GM21528 (cell line): ENCODE measurements around the gene HCN2.

Source experiments
- ATAC-seq: cut with Tn5 transposase; IDR thresholded peaks from one replicate; pipeline ENCODE4 v1.9.1; 2021; ENCODE audit warnings: mild to moderate bottlenecking, moderate library complexity; ENCODE audit not compliant: unreplicated experiment, low FRiP score

The HCN2 gene

DNA sequence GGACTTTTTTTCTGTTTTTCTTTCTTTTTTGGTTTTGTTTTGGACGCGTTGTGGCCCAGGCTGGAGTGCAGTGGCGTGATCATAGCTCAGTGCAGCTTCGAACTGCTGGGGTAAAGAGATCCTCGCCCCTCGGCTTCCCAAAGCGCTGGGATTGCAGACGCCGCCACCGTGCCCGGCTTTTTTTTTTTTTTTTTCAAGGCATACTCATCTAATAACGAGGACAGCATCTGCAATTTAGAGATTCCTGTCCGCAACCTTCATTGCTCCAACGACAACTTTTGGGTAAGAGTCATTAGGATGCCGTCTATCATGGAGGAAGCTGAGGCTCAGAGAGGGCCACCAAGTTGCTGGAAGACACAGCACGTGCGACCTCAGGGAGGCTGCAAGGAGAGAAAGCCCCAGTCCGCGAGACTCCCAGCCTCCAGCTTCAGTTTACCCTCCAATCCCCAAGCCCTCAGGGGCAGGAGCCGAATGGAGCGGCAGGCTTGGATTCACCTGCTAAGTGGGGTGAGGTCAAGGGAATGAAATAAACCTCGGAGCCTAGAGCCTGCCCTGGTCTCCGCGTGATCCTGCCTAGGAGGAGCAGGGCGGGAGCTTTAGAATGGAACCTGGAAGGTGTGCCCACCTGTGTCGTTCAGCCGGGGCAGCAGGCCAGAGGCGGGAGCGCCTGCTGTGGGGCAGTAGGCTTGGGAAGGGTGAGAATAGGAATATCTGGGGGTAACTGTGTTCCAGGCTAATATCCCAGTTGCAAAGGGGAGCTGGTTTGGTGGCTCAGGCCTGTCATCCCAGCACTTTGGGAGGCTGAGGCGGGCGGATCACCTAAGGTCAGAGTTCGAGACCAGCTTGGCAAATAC lies 44.3 kb downstream of the HCN2 start:
- no peak for ATAC-seq

DNA sequence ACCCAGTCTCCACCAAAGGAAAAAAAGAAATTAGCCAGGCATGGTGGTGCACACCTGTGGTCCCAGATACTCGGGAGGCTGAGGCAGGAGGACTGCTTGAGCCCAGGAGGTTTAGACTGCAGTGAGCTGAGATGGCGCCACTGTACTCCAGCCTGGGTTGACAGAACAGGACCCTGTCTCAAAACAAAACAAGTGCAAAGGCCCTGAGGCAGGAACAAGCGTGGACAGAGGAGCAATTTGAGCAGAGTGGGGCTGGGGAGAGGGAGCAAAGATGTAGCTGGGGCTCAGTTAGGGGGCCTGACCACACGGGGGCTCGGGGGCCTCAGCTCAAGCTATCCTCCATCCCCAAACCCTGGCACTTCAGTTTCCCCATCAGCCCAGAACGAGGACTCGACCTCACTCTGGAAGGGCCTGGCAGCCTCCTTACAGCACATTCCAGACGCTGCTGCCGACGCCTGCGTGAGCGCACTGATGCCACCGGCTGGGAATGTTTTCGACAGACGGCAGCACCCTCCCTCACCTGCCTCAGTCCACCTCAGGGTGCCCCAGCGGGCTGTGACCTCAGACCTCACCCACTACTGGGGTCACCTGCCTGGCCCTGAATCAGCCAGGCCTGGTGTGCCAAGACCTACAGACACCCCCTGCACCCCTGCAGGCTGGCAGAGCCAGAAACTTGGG lies 45.4 kb downstream of the HCN2 start:
- no peak for ATAC-seq

GRCh38 chr19:638906-639252 lies 49.2 kb downstream of the HCN2 start:
- no peak for ATAC-seq

GRCh38 chr19:639253-640160 lies 49.8 kb downstream of the HCN2 start, which contains the start of gene FGF22:
Gene FGF22, plus strand, starts transcription at chr19:639879. Its CDS starts 47 bp downstream, at chr19:639926.
- no peak for ATAC-seq

- no peak for ATAC-seq
These were observed 50.5 kb downstream of the HCN2 start for GRCh38 chr19:640161-640558.

DNA sequence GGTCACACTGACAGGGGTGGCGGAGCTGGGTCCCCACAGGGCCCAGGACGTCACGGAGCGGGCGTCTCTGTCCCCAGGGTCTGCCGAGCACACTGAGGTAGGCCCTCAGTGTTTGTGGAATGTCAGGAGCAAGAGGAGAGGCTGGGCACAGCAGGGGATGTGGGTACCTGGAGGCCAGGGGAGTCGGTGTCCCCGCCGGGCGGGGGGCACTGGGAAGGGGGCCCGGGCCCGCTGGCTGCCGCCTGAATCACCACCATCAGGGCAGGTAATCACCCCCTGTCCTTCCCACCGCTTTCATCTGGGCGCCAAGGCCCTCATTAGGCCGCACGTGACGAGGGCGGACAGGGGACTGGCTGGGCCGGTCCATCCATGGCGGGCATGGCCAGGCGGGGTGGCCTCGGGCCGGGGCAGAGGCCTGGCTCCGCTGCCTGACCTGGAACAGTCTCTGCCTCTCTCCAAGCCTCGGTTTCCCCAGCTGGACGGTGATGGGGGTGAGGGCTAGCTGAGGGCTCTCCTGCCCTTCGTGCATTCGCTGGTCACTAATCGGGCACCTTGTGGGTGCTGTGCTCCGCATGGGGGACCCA lies 51.0 kb downstream of the HCN2 start:
- ATAC-seq: no peak

- ATAC-seq: no peak
These were observed 52.0 kb downstream of the HCN2 start for GRCh38 chr19:641702-642101.

DNA sequence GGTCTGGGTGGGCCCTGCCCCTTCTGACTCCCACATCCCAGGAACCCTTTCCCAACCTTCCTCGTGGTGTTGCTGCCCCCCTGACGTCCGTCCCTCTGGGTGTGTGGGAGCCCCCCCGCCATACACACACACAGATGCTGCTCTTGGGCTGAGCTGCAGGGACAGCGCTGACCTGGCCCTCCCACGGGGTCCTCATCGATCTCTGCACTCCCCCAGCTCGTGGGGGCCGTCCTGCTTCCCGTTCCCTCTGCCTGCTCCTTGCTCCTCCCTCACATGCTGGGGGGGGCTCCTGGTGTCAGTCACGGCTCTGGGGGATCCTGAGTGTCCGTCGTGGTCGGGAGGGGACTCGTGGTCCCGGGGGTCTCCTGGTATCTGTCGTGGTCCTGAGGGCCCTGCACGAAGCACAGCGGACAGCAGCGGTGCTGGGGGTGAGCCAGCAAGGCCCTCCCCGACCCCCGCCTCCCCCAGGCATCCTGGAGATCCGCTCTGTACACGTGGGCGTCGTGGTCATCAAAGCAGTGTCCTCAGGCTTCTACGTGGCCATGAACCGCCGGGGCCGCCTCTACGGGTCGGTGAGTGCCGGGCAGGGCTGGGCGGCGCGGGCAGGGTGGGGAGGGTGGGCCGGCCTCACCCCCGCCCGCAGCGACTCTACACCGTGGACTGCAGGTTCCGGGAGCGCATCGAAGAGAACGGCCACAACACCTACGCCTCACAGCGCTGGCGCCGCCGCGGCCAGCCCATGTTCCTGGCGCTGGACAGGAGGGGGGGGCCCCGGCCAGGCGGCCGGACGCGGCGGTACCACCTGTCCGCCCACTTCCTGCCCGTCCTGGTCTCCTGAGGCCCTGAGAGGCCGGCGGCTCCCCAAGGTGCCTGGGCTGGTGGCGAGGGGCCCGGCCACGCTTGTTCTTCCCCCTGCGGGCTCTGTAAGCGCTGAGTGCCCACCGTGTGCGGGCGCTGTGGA lies 53.4 kb downstream of the HCN2 start:
- no peak for ATAC-seq

GRCh38 chr19:643736-644135 lies 54.1 kb downstream of the HCN2 start:
- no peak for ATAC-seq

GRCh38 chr19:644363-644762 lies 54.7 kb downstream of the HCN2 start:
- no peak for ATAC-seq

- no peak for ATAC-seq
These were observed 55.1 kb downstream of the HCN2 start for GRCh38 chr19:644789-645188.

- no peak for ATAC-seq
These were observed 56.5 kb downstream of the HCN2 start for GRCh38 chr19:645912-646778.

DNA sequence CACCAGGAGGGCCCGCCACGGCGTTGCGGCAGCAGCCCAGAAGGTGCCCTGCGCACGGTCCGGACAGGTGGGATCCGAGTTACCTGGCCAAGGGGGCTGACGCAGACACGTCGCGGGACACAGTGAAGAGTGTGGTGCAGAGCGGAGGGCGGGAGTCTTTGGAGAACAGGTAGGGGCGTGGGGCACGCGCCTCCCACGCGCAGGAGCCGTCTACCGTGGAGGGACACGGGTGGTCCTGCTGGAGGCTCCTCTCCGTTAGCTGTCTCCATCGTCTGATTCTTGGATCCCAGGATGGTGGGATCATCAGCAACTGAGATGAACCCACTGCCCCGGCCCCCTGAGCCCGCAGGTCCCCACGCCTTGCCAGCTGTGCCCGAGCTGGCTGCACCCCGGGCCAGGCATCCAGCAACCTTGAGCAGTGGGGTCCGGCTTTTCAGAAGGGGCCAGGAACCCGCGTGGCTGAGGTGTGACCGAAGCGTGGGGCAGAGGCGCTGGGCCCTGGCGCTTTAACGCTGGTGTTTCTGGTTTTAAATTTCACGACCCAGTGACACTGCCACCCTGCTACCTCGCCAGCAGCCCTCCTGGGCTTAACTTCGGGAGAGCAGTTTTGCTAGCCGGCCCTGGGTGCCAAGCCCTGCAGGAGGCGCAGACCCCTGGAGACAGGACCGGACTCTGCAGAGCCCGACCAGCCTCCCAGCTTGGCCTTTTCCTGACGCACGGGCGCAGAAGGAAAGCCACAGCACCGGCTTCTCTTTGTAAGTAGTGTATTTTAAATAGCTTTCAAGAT lies 57.3 kb downstream of the HCN2 start:
- no peak for ATAC-seq

DNA sequence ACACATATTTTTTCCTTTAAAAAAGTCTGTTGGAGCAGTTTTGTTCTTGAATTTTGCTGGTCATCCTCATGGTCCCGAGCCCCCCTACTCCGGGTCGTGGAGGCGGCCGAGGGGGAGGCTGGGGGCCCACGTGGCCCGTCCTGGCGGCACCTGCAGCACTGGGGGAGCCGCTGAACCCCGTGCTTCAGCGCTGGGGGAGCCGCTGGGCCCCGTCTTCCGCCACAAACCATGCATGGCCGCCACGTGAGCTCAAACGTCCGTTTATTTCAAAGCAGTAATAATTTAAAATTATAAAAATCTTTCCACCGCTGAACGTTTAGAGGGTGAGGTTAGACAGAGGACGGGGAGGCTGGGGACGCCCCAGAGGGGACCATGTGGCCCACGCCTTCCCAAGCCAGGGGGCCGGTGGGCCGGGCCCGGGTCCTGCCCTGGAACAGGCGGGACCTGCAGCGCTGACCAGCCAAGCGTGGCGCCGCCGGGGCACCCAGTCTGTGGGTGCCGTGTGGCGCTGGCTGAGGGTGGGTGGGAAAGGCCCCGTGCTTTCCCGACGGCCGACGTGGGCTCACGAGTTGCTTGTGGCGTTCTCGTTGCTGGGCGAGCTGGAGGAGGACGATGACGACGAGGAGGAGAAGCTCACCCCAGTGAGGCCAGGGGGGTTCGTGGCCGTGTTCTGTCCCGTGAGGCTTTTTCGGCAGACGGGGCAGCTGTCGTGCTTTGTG lies 58.0 kb downstream of the HCN2 start:
- no peak for ATAC-seq

- no peak for ATAC-seq
These were observed 58.6 kb downstream of the HCN2 start for GRCh38 chr19:648305-648704.

DNA sequence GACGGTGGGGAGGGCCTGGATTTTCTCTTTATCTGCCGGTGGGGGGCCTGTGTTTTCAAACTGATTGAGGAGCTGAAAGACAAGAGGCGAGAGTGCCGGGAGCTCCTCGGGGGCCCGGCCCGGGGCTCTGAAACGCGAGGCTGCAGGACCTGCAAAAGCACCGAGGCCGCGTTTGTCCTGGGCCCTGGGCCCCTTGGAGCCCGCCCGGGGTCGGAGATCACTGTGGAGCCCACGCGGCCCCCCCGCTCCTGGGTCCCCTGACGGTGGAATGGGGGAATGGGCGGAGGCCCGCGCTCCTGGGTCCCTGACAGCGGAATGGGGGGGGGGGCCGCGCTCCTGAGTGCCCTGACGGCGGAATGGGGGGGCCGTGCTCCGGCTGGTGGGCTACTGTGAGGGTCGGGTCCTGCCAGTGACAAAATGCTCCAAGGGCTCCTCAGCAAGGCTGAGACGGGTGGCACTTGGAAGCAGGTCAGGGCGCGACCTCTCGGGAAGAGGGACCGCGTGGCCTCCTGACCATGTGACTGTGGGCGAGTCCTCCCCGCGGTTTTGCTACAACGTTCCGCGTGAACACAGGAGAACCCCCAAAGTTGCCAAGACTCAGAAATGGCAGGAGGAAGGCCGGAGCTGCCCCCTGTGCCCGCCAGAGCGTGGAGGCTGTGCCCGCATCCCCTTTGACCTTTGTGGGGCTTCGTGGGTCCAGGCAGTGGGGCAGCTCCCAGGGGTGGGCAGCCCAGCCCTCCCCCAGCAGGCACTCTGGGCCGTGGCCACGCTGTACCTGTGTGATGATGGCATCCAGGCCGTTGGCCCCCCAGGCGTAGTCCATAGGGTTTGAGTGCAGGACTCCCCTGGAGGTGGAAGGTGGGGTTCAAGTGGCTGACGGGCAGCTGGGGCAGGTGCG lies 59.5 kb downstream of the HCN2 start:
- no peak for ATAC-seq
